ENCODE results near the gene CCDC38. TPM values are rescaled to one million over a fixed set of nuclear protein-coding genes. Genes with fewer than 3 reads are reported as not detected.

Gene CCDC38
- total and polyA plus RNA-seq, 8 donors: 0.18 to 1.1 (median 0.58) TPM; not detected in 1

GRCh38 chr12:95953000-95953399 lies 10.6 kb upstream of the CCDC38 start:
- Histone ChIP-seq H3K27ac (no peak overlapping the region), H3K4me1 (no peaks in the 10 kb centered on the region), H3K9me3 (no peaks in the 10 kb centered on the region), H3K27me3 (no peaks in the 10 kb centered on the region), H3K36me3 (no peaks in the 10 kb centered on the region), H3K4me3 (no peak overlapping the region)
- TF ChIP-seq CTCF (IDR thresholded peaks at IDR 0.05): no peak
- intact Hi-C loops (cut with DNase I): no loop called here
- ATAC-seq (no peak), DNase-seq (no peak)

- ATAC-seq: peak; percentile 38
- H3K4me3 ChIP-seq: no peak overlapping the region
- no peaks in the 10 kb centered on the region for H3K36me3 ChIP-seq
- no peaks in the 10 kb centered on the region for H3K4me1 ChIP-seq
- no peaks in the 10 kb centered on the region for H3K27me3 ChIP-seq
- no peak overlapping the region for H3K27ac ChIP-seq
- no peak for DNase-seq
- intact Hi-C loops (cut with DNase I): no loop called here
- no peak for TF ChIP-seq CTCF (IDR thresholded peaks at IDR 0.05)
- no peaks in the 10 kb centered on the region for H3K9me3 ChIP-seq
Observed at GRCh38 chr12:95951515-95951914, 9.1 kb upstream of the CCDC38 start.

GRCh38 chr12:95949477-95950206 lies 7.2 kb upstream of the CCDC38 start:
- Histone ChIP-seq H3K4me1 (no peaks in the 10 kb centered on the region), H3K36me3 (no peaks in the 10 kb centered on the region), H3K9me3 (no peaks in the 10 kb centered on the region), H3K4me3 (no peak overlapping the region), H3K27ac (no peak overlapping the region), H3K27me3 (no peaks in the 10 kb centered on the region)
- TF ChIP-seq CTCF (IDR thresholded peaks at IDR 0.05): no peak
- DNase-seq (no peak), ATAC-seq (no peak)
- intact Hi-C loops (cut with DNase I): no loop called here

- H3K27me3 ChIP-seq: no peaks in the 10 kb centered on the region
- H3K4me1 ChIP-seq: peaks cover 0 to 14% of the 10 kb centered on the region in 2 donors
- intact Hi-C loops (cut with DNase I): no loop called here
- H3K4me3 ChIP-seq: peak overlapping the region in 1 of 2 donors; percentile 84
- TF ChIP-seq CTCF (IDR thresholded peaks at IDR 0.05): no peak
- H3K27ac ChIP-seq: no peak overlapping the region
- H3K9me3 ChIP-seq: no peaks in the 10 kb centered on the region
- DNase-seq (no peak), ATAC-seq (no peak)
- H3K36me3 ChIP-seq: no peaks in the 10 kb centered on the region
Observed at GRCh38 chr12:95944108-95944704, 1.8 kb upstream of the CCDC38 start.

DNA sequence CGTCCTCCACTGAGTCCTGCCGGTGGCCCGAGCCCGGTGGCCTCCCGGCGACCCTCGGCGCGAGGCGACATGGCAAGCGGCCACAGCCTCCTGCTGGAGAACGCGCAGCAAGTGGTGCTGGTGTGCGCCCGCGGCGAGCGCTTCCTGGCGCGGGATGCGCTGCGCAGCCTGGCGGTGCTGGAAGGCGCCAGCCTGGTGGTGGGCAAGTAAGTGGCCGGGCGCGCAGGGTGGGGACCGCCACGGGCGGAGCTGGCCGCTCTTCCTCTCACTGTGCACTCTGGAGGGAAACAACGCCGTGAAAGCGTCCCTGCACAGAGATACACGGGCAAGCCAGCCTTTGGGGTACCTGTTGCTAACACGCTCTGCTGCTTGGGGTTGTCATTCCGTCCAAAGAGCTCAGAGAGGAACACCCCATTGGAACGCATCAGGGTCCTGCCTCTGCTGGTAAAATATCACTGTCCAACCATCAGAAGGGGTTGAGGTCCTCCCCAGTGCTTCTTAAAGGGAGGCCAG lies 972 bp upstream of the CCDC38 start, which contains the start of gene AMDHD1:
AMDHD1 (plus strand) TSS at position 2 of the 513 bp plus-strand sequence; CDS start at position 70, 68 bp downstream.
- no peak for TF ChIP-seq CTCF (IDR thresholded peaks at IDR 0.05)
- Histone ChIP-seq H3K9me3 (no peaks in the 10 kb centered on the region), H3K27ac (peak within 1 kb of the TSS; percentile 81 to 82), H3K4me3 (peak within 1 kb of the TSS; percentile 51 to 84), H3K27me3 (no peaks in the 10 kb centered on the region), H3K4me1 (peaks cover 0 to 14% of the 10 kb centered on the region in 2 donors), H3K36me3 (no peaks in the 10 kb centered on the region)
- intact Hi-C loops (cut with DNase I): no loop called here
- DNase-seq (peak; percentile 26 to 92 (median 57)), ATAC-seq (peak; percentile 80)
